Activated B cell treated with CpG ODN at 0.5 μM for 24 hours (primary cell): ENCODE data around the gene ITGAE. TPM values are rescaled to one million over a fixed set of nuclear protein-coding genes. Genes with fewer than 3 reads are reported as not detected.

Experiments
- ATAC-seq: fragments of 200-7000 bp; cut with Tn5 transposase; one replicate; pipeline ENCODE4 v1.10.0; 2021; ENCODE audit warnings: low read depth, mild to moderate bottlenecking, moderate library complexity
- CTCF ChIA-PET: fragments of 350-600 bp; sonication (Branson Sonifier 250); formaldehyde crosslinking; loops from one replicate; lab custom pipeline; 2021; ENCODE audit warnings: antibody characterized with exemption; lab: Charles Lee
- POLR2A ChIA-PET: fragments of 350-600 bp; sonication (Branson Sonifier 250); formaldehyde crosslinking; loops from one replicate; lab custom pipeline; 2021; ENCODE audit warnings: antibody characterized with exemption; lab: Charles Lee
- DNase-seq: peaks from one replicate; pipeline ENCODE4 v3.0.0; 2022
- H3K27ac Mint-ChIP-seq: one replicate; pipeline ENCODE4 v1.8.0; 2020; ENCODE audit warnings: mixed read lengths
- H3K27me3 Mint-ChIP-seq: one replicate; pipeline ENCODE4 v1.8.0; 2021; ENCODE audit warnings: mixed read lengths
- H3K36me3 Mint-ChIP-seq: one replicate; pipeline ENCODE4 v1.8.0; 2021; ENCODE audit warnings: low read depth, mixed read lengths
- H3K4me1 Mint-ChIP-seq: one replicate; pipeline ENCODE4 v1.8.0; 2021; ENCODE audit warnings: mixed read lengths
- H3K4me3 Mint-ChIP-seq: one replicate; pipeline ENCODE4 v1.8.0; 2020; ENCODE audit warnings: mild to moderate bottlenecking, mixed read lengths
- H3K9me3 Mint-ChIP-seq: one replicate; pipeline ENCODE4 v1.8.0; 2020; ENCODE audit warnings: mixed read lengths
- CTCF ChIP-seq: fragments of 200-600 bp; IDR thresholded peaks from one replicate; pipeline ENCODE4 v1.8.0; 2022; ENCODE audit warnings: antibody characterized with exemption, mild to moderate bottlenecking
- intact Hi-C: fragments of 100-400 bp; cut with micrococcal nuclease; formaldehyde crosslinking; loops from one replicate; pipeline ENCODE4 v1.15.1; 2024
- total RNA-seq: library from RNA; stranded (reverse); gene quantifications from 2 replicates; pipeline ENCODE4 v1.2.3, GENCODE V29; 2022

Gene ITGAE
- total RNA-seq, 1 donor from 2014 or later = 45.3 TPM

- Mint-ChIP-seq H3K9me3 (no peaks in the 10 kb centered on the region), H3K4me1 (peaks cover 21% of the 10 kb centered on the region), H3K4me3 (no peak overlapping the region), H3K27me3 (peaks cover 3% of the 10 kb centered on the region), H3K36me3 (no peaks in the 10 kb centered on the region), H3K27ac (no peak overlapping the region)
- TF ChIP-seq CTCF = no peak
- CTCF ChIA-PET = interaction anchor here (3.3 kb wide), 1 partner anchor 16 kb away, joined by 13 read pairs; no protein-coding TSS in a partner anchor
- DNase-seq (no peak), ATAC-seq (no peak)
- POLR2A ChIA-PET = no interaction called here
- intact Hi-C loops = no loop called here
Measured at GRCh38 chr17:3753624-3754023, 47.4 kb downstream of the ITGAE start.

GRCh38 chr17:3751836-3752235 lies 49.2 kb downstream of the ITGAE start:
- Mint-ChIP-seq H3K9me3 (no peaks in the 10 kb centered on the region), H3K4me3 (no peak overlapping the region), H3K27ac (no peak overlapping the region), H3K27me3 (peaks cover 3% of the 10 kb centered on the region), H3K4me1 (peaks cover 26% of the 10 kb centered on the region), H3K36me3 (no peaks in the 10 kb centered on the region)
- POLR2A ChIA-PET = no interaction called here
- TF ChIP-seq CTCF = no peak
- intact Hi-C loops = no loop called here
- no peak for ATAC-seq
- no peak for DNase-seq
- CTCF ChIA-PET = interaction anchor here (0.6 to 1.6 kb wide), 2 partner anchors 14 to 15 kb away, joined by 3 to 9 read pairs; no protein-coding TSS in a partner anchor

GRCh38 chr17:3750926-3751325 lies 50.1 kb downstream of the ITGAE start:
- peaks cover 3% of the 10 kb centered on the region for H3K27me3 Mint-ChIP-seq
- ChIA-PET CTCF (interaction anchor here (0.7 to 2.4 kb wide), 2 partner anchors 13 to 76 kb away, joined by 3 to 10 read pairs; no protein-coding TSS in a partner anchor), POLR2A (no interaction called here)
- DNase-seq (no peak), ATAC-seq (no peak)
- peak overlapping the region; percentile 29 for H3K4me3 Mint-ChIP-seq
- intact Hi-C loops = no loop called here
- H3K9me3 Mint-ChIP-seq = no peaks in the 10 kb centered on the region
- no peaks in the 10 kb centered on the region for H3K36me3 Mint-ChIP-seq
- TF ChIP-seq CTCF = no peak
- H3K27ac Mint-ChIP-seq = no peak overlapping the region
- H3K4me1 Mint-ChIP-seq = peaks cover 27% of the 10 kb centered on the region

GRCh38 chr17:3750296-3750695 lies 50.7 kb downstream of the ITGAE start:
- Mint-ChIP-seq H3K4me1 (peaks cover 23% of the 10 kb centered on the region), H3K36me3 (no peaks in the 10 kb centered on the region), H3K9me3 (no peaks in the 10 kb centered on the region), H3K27ac (no peak overlapping the region), H3K4me3 (no peak overlapping the region), H3K27me3 (peaks cover 3% of the 10 kb centered on the region)
- DNase-seq (no peak), ATAC-seq (no peak)
- POLR2A ChIA-PET = no interaction called here
- intact Hi-C loops = no loop called here
- CTCF ChIA-PET = interaction anchor here (2.4 kb wide), 1 partner anchor 13 kb away, joined by 10 read pairs; no protein-coding TSS in a partner anchor
- no peak for TF ChIP-seq CTCF

GRCh38 chr17:3748576-3748975 lies 52.4 kb downstream of the ITGAE start:
- Mint-ChIP-seq H3K9me3 (no peaks in the 10 kb centered on the region), H3K27ac (no peak overlapping the region), H3K4me3 (no peak overlapping the region), H3K4me1 (peaks cover 23% of the 10 kb centered on the region), H3K36me3 (no peaks in the 10 kb centered on the region), H3K27me3 (peaks cover 3% of the 10 kb centered on the region)
- intact Hi-C loops = no loop called here
- no peak for TF ChIP-seq CTCF
- ChIA-PET CTCF (interaction anchor here (0.6 kb wide), 1 partner anchor 56 kb away, joined by 3 read pairs; no protein-coding TSS in a partner anchor), POLR2A (interaction anchor here (0.6 kb wide), 1 partner anchor 16 kb away, joined by 3 read pairs; no protein-coding TSS in a partner anchor)
- DNase-seq (no peak), ATAC-seq (no peak)
